ENCODE data around the gene PPFIA3. TPM values are rescaled to one million over a fixed set of nuclear protein-coding genes. Genes with fewer than 3 reads are reported as not detected.

PPFIA3 gene
- total RNA-seq, 1 experiment from 2014 or later: 6.7 TPM

DNA sequence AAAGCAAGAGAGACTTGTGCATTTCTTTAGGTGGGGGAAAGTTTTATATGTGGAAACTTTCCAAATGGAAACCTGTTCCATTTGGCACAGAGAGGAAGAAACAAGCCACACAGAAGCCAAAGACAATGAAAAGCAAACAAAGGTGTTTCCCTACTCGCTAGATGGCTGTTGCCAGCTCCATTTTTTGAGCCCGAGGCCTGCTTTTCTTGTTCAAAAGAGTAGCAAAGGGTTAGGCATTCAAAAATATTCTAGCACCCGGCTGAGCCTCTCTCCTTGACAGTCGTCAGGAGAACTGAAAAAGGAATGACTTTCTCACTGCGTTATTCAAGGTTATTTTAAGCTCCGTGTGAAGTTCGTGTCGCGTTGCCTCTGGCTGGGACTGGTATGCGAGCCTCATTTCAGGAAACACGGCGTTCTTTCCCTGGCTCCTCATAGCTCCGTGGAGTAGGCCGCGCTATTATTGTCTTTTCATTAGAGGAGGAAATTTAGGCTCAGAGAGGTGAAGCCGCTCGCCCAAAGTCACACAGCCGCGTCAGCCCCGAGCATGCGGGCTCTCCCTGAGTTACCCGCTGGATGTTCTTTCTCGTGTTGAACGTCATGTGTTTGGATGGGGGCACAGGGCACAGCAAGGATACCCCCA, 45.9 kb downstream of the PPFIA3 start:
- POLR2A ChIA-PET: no interaction called here
- no peak overlapping the region for H3K27ac Mint-ChIP-seq (ENCODE audit: low read depth, unreplicated experiment)
- H3K4me1 Mint-ChIP-seq (ENCODE audit: insufficient read depth, unreplicated experiment): no peaks in the 10 kb centered on the region
- no peaks in the 10 kb centered on the region for H3K36me3 Mint-ChIP-seq (ENCODE audit: insufficient read depth, unreplicated experiment)
- CTCF ChIA-PET: interaction anchor here (0.6 kb wide), 1 partner anchor 109 kb away, joined by 3 read pairs; no protein-coding TSS in a partner anchor
- H3K27me3 Mint-ChIP-seq (ENCODE audit: insufficient read depth, unreplicated experiment): no peaks in the 10 kb centered on the region
- H3K4me3 Mint-ChIP-seq (ENCODE audit: unreplicated experiment): no peak overlapping the region
- intact Hi-C loops (cut with micrococcal nuclease): no loop called here
- TF ChIP-seq, protein P1, sequence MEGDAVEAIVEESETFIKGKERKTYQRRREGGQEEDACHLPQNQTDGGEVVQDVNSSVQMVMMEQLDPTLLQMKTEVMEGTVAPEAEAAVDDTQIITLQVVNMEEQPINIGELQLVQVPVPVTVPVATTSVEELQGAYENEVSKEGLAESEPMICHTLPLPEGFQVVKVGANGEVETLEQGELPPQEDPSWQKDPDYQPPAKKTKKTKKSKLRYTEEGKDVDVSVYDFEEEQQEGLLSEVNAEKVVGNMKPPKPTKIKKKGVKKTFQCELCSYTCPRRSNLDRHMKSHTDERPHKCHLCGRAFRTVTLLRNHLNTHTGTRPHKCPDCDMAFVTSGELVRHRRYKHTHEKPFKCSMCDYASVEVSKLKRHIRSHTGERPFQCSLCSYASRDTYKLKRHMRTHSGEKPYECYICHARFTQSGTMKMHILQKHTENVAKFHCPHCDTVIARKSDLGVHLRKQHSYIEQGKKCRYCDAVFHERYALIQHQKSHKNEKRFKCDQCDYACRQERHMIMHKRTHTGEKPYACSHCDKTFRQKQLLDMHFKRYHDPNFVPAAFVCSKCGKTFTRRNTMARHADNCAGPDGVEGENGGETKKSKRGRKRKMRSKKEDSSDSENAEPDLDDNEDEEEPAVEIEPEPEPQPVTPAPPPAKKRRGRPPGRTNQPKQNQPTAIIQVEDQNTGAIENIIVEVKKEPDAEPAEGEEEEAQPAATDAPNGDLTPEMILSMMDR (IDR thresholded peaks at IDR 0.05; ENCODE audit: unreplicated experiment): no peak
- H3K9me3 Mint-ChIP-seq (ENCODE audit: unreplicated experiment): no peaks in the 10 kb centered on the region
- DNase-seq (ENCODE audit: unreplicated experiment): no peak
- no TSS peak for BruUV-seq (replicated peaks)

DNA sequence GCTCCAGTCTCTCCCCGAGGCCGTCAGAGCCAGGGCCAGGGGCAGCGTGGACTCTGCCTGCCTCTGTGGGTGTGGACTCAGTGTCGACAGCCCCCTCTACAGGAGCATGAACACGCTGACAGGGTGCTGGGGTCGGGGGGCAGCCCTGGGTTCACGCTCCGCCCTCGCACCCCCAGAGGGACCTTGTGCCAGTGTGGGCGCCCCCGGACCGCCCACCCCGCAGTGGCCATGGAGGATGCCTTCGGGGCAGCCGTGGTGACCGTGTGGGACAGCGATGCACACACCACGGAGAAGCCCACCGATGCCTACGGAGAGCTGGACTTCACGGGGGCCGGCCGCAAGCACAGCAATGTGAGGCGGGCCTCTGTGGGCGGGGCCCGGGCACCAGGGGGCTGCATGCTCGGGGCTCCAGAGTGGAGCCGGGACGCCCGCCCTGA, 46.5 kb downstream of the PPFIA3 start:
- no TSS peak for BruUV-seq (replicated peaks)
- CTCF ChIA-PET: interaction anchor here (0.6 kb wide), 1 partner anchor 1858 kb away, joined by 3 read pairs; no protein-coding TSS in a partner anchor
- H3K4me3 Mint-ChIP-seq (ENCODE audit: unreplicated experiment): no peak overlapping the region
- no peaks in the 10 kb centered on the region for H3K27me3 Mint-ChIP-seq (ENCODE audit: insufficient read depth, unreplicated experiment)
- H3K36me3 Mint-ChIP-seq (ENCODE audit: insufficient read depth, unreplicated experiment): peaks cover 5% of the 10 kb centered on the region
- intact Hi-C loops (cut with micrococcal nuclease): no loop called here
- no peak overlapping the region for H3K27ac Mint-ChIP-seq (ENCODE audit: low read depth, unreplicated experiment)
- no peaks in the 10 kb centered on the region for H3K9me3 Mint-ChIP-seq (ENCODE audit: unreplicated experiment)
- POLR2A ChIA-PET: no interaction called here
- TF ChIP-seq, protein P1 (IDR thresholded peaks at IDR 0.05; ENCODE audit: unreplicated experiment): no peak
- no peak for DNase-seq (ENCODE audit: unreplicated experiment)
- no peaks in the 10 kb centered on the region for H3K4me1 Mint-ChIP-seq (ENCODE audit: insufficient read depth, unreplicated experiment)

DNA sequence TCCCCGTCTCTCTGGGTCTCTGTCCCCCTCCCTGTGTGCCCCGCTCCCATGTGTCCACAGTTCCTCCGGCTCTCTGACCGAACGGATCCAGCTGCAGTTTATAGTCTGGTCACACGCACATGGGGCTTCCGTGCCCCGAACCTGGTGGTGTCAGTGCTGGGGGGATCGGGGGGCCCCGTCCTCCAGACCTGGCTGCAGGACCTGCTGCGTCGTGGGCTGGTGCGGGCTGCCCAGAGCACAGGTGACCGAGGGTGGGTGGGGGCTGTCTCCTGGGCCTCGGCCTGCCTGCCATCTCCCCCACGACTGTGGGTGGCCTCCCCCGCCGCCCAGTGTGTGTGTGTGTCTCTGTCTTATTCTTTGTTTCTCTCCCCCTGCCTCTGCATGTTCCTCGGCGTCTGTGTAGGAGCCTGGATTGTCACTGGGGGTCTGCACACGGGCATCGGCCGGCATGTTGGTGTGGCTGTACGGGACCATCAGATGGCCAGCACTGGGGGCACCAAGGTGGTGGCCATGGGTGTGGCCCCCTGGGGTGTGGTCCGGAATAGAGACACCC, 48.6 kb downstream of the PPFIA3 start:
- CTCF ChIA-PET: no interaction called here
- DNase-seq (ENCODE audit: unreplicated experiment): no peak
- H3K27ac Mint-ChIP-seq (ENCODE audit: low read depth, unreplicated experiment): no peak overlapping the region
- TF ChIP-seq, protein P1 (IDR thresholded peaks at IDR 0.05; ENCODE audit: unreplicated experiment): no peak
- H3K4me3 Mint-ChIP-seq (ENCODE audit: unreplicated experiment): no peak overlapping the region
- BruUV-seq (replicated peaks): no TSS peak
- H3K4me1 Mint-ChIP-seq (ENCODE audit: insufficient read depth, unreplicated experiment): no peaks in the 10 kb centered on the region
- intact Hi-C loops (cut with micrococcal nuclease): no loop called here
- POLR2A ChIA-PET: no interaction called here
- H3K9me3 Mint-ChIP-seq (ENCODE audit: unreplicated experiment): no peaks in the 10 kb centered on the region
- H3K36me3 Mint-ChIP-seq (ENCODE audit: insufficient read depth, unreplicated experiment): peaks cover 5% of the 10 kb centered on the region
- H3K27me3 Mint-ChIP-seq (ENCODE audit: insufficient read depth, unreplicated experiment): no peaks in the 10 kb centered on the region

DNA sequence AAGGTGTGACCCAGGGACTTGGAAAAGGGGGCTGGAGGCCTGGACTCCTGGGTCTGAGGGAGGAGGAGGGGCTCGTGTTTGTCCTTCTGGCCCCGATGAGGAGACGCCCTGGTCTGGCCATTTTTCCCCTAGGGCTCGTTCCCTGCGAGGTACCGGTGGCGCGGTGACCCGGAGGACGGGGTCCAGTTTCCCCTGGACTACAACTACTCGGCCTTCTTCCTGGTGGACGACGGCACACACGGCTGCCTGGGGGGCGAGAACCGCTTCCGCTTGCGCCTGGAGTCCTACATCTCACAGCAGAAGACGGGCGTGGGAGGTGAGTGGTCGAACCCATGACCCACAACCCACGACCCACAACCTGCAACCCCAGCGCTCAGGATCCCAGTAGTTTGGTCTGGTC, 49.1 kb downstream of the PPFIA3 start:
- Mint-ChIP-seq H3K27ac (ENCODE audit: low read depth, unreplicated experiment) (no peak overlapping the region), H3K36me3 (ENCODE audit: insufficient read depth, unreplicated experiment) (peaks cover 5% of the 10 kb centered on the region), H3K4me1 (ENCODE audit: insufficient read depth, unreplicated experiment) (no peaks in the 10 kb centered on the region), H3K4me3 (ENCODE audit: unreplicated experiment) (no peak overlapping the region), H3K27me3 (ENCODE audit: insufficient read depth, unreplicated experiment) (no peaks in the 10 kb centered on the region), H3K9me3 (ENCODE audit: unreplicated experiment) (no peaks in the 10 kb centered on the region)
- BruUV-seq (replicated peaks): no TSS peak
- TF ChIP-seq, protein P1 (IDR thresholded peaks at IDR 0.05; ENCODE audit: unreplicated experiment): no peak
- DNase-seq (ENCODE audit: unreplicated experiment): no peak
- intact Hi-C loops (cut with micrococcal nuclease): no loop called here
- ChIA-PET POLR2A (no interaction called here), CTCF (no interaction called here)
